ENCODE data around the gene SULT1C3.

The SULT1C3 gene

GRCh38 chr2:108239786-108240185, at the start of gene SULT1C3:
Gene SULT1C3, plus strand, starts transcription at chr2:108239968. Its CDS starts 7,227 bp downstream, at chr2:108247195.
- no peak for DNase-seq (ENCODE audit: low read depth)

GRCh38 chr2:108193251-108193650, 46.5 kb upstream of the SULT1C3 start:
- DNase-seq (ENCODE audit: low read depth): no peak

- DNase-seq (ENCODE audit: low read depth): no peak
These were observed 45.2 kb upstream of the SULT1C3 start for GRCh38 chr2:108194409-108195132.

GRCh38 chr2:108195133-108195439, 44.7 kb upstream of the SULT1C3 start:
- no peak for DNase-seq (ENCODE audit: low read depth)

GRCh38 chr2:108199726-108200125, 40.0 kb upstream of the SULT1C3 start:
- DNase-seq (ENCODE audit: low read depth): no peak

- no peak for DNase-seq (ENCODE audit: low read depth)
These were observed 39.2 kb upstream of the SULT1C3 start for GRCh38 chr2:108200569-108200968.

GRCh38 chr2:108212671-108213070, 27.1 kb upstream of the SULT1C3 start:
- DNase-seq (ENCODE audit: low read depth): no peak

- no peak for DNase-seq (ENCODE audit: low read depth)
These were observed 24.0 kb upstream of the SULT1C3 start for GRCh38 chr2:108215794-108216211.

- no peak for DNase-seq (ENCODE audit: low read depth)
These were observed 22.6 kb upstream of the SULT1C3 start for GRCh38 chr2:108217211-108217610.

- no peak for DNase-seq (ENCODE audit: low read depth)
These were observed 20.1 kb upstream of the SULT1C3 start for GRCh38 chr2:108219688-108220087.

- no peak for DNase-seq (ENCODE audit: low read depth)
These were observed 19.6 kb upstream of the SULT1C3 start for GRCh38 chr2:108220191-108220590.

- DNase-seq (ENCODE audit: low read depth): no peak
These were observed 18.7 kb upstream of the SULT1C3 start for GRCh38 chr2:108220942-108221541.

GRCh38 chr2:108222261-108222660, 17.5 kb upstream of the SULT1C3 start:
- no peak for DNase-seq (ENCODE audit: low read depth)

GRCh38 chr2:108223573-108223972, 16.2 kb upstream of the SULT1C3 start:
- DNase-seq (ENCODE audit: low read depth): no peak

- DNase-seq (ENCODE audit: low read depth): no peak
These were observed 15.7 kb upstream of the SULT1C3 start for GRCh38 chr2:108224022-108224421.

- DNase-seq (ENCODE audit: low read depth): no peak
These were observed 13.2 kb upstream of the SULT1C3 start for GRCh38 chr2:108226564-108226963.

- DNase-seq (ENCODE audit: low read depth): no peak
These were observed 11.8 kb upstream of the SULT1C3 start for GRCh38 chr2:108228006-108228405.

- DNase-seq (ENCODE audit: low read depth): no peak
These were observed 11.2 kb upstream of the SULT1C3 start for GRCh38 chr2:108228537-108228936.

- no peak for DNase-seq (ENCODE audit: low read depth)
These were observed 9.9 kb upstream of the SULT1C3 start for GRCh38 chr2:108229875-108230274.

- no peak for DNase-seq (ENCODE audit: low read depth)
These were observed 4.2 kb upstream of the SULT1C3 start for GRCh38 chr2:108235577-108235976.

GRCh38 chr2:108236676-108237335, 3.0 kb upstream of the SULT1C3 start:
- no peak for DNase-seq (ENCODE audit: low read depth)

- no peak for DNase-seq (ENCODE audit: low read depth)
These were observed 1.2 kb downstream of the SULT1C3 start for GRCh38 chr2:108240966-108241365.

GRCh38 chr2:108243566-108243965, 3.8 kb downstream of the SULT1C3 start:
- DNase-seq (ENCODE audit: low read depth): no peak
